K562 (cell line): ENCODE results near the gene MYOZ2. TPM values are rescaled to one million over a fixed set of nuclear protein-coding genes. Genes with fewer than 3 reads are reported as not detected.

Source experiments
- ATAC-seq: fragments of 200-7000 bp; cut with Tn5 transposase; 3 replicates; pipeline ENCODE4 v1.9.1; 2020; ENCODE audit warnings: moderate library complexity
- BruUV-seq: library from RNA; stranded (reverse); fragments of 400-500 nt; replicated peaks from 2 replicates; lab custom pipeline; 2021; lab: Mats Ljungman, UMichigan
- CTCF ChIA-PET: fragments of 300-600 bp; formaldehyde crosslinking; extraction: SDS; loops from one replicate; lab custom pipeline; 2021; ENCODE audit warnings: low intra/inter-chr PET ratio; lab: Yijun Ruan, JAX
- POLR2A ChIA-PET: fragments of 300-600, 350-650 bp; sonication (Branson Sonifier 250); formaldehyde crosslinking; extraction: SDS; loops from one replicate; lab custom pipeline; 2021; ENCODE audit warnings: antibody characterized with exemption, inconsistent platforms; lab: Yijun Ruan, JAX
- DNase-seq, 4 experiments: peaks; one replicate each; pipeline versions ENCODE4 v3.0.0 to v3.0.0-alpha.2; 2011 to 2018; ENCODE audit warnings: low spot score in 3 of 4, mixed read lengths in 3 of 4; ENCODE audit errors: extremely low read depth in 1 of 4
- FAIRE-seq: peaks from 2 replicates; lab custom pipeline; 2011; peaks lifted over from hg19 to GRCh38; lab: Jason Lieb, UNC
- H2AFZ ChIP-seq: 2 replicates; pipeline ENCODE4 v1.6.0; 2011; ENCODE audit warnings: low read depth, low read length, control low read depth, inconsistent platforms
- H3K27ac ChIP-seq: fragments of 200-600 bp; 3 replicates; pipeline ENCODE4 v1.8.0; 2011; ENCODE audit warnings: low read depth, mild to moderate bottlenecking, control low read depth, inconsistent platforms, low read length, moderate library complexity, mixed read lengths; ENCODE audit errors: extremely low read depth
- H3K27me3 ChIP-seq, 2 experiments: fragments of 300-600 bp in 1 of 2; 2 replicates in 1 of 2; 3 replicates in 1 of 2; pipeline versions ENCODE4 v1.6.0 to v1.8.0; 2011; ENCODE audit warnings: inconsistent platforms in 2 of 2, low read length in 2 of 2, mild to moderate bottlenecking in 1 of 2, mixed read lengths in 1 of 2, moderate library complexity in 1 of 2; ENCODE audit not compliant: control insufficient read depth in 2 of 2, insufficient read depth in 2 of 2
- H3K36me3 ChIP-seq: fragments of 300-600 bp; 3 replicates; pipeline ENCODE4 v1.8.0; 2011; ENCODE audit warnings: mild to moderate bottlenecking, low read length, inconsistent platforms; ENCODE audit not compliant: control insufficient read depth, insufficient read depth
- H3K4me1 ChIP-seq, 2 experiments: fragments of 200-600 bp in 1 of 2; replicated peaks in 1 of 2; 2 replicates in 1 of 2; 3 replicates in 1 of 2; pipeline versions ENCODE4 v1.5.1 to v1.8.0; 2011; ENCODE audit warnings: inconsistent platforms in 2 of 2, low read length in 2 of 2, mild to moderate bottlenecking in 1 of 2, mixed read lengths in 1 of 2, moderate library complexity in 1 of 2; ENCODE audit not compliant: control insufficient read depth in 2 of 2, insufficient read depth in 2 of 2
- H3K4me2 ChIP-seq: 2 replicates; pipeline ENCODE4 v1.6.1; 2011; ENCODE audit warnings: low read length, control low read depth, inconsistent platforms, mixed read lengths; ENCODE audit not compliant: insufficient read depth
- H3K4me3 ChIP-seq: fragments of 200-600 bp; sonication (generic), shearing (Covaris generic); 2 replicates; pipeline ENCODE4 v1.5.1; 2016; ENCODE audit warnings: control low read depth, inconsistent platforms
- H3K79me2 ChIP-seq: fragments of 200-600 bp; 3 replicates; pipeline ENCODE4 v1.8.0; 2011; ENCODE audit warnings: low read length, inconsistent platforms; ENCODE audit not compliant: control insufficient read depth, insufficient read depth
- H3K9ac ChIP-seq, 2 experiments: 2 replicates each; pipeline versions ENCODE4 v1.6.0 to v1.6.1; 2011; ENCODE audit warnings: low read depth in 2 of 2, low read length in 2 of 2, control low read depth in 1 of 2, inconsistent platforms in 1 of 2, mild to moderate bottlenecking in 1 of 2, mixed read lengths in 1 of 2; ENCODE audit not compliant: insufficient read depth in 1 of 2
- H3K9me1 ChIP-seq: one replicate; pipeline ENCODE4 v1.6.0; 2011; ENCODE audit warnings: inconsistent platforms, mild to moderate bottlenecking, low read length, moderate library complexity; ENCODE audit not compliant: control insufficient read depth, insufficient read depth
- H3K9me3 ChIP-seq: replicated peaks from 2 replicates; pipeline ENCODE4 v1.5.1; 2011; ENCODE audit warnings: low read depth, low read length, inconsistent platforms; ENCODE audit not compliant: control insufficient read depth, insufficient read depth
- H4K20me1 ChIP-seq: replicated peaks from 2 replicates; pipeline ENCODE4 v1.6.1; 2011; ENCODE audit warnings: low read length, inconsistent platforms, mixed read lengths; ENCODE audit not compliant: control insufficient read depth, insufficient read depth
- ARID1B ChIP-seq: fragments of 450-650 bp; IDR thresholded peaks from 2 replicates; pipeline ENCODE4 v1.6.1; 2016; ENCODE audit warnings: antibody characterized with exemption, mild to moderate bottlenecking, inconsistent platforms
- BRF1 ChIP-seq: IDR thresholded peaks from 3 replicates; pipeline ENCODE4 v1.6.1; 2011; ENCODE audit warnings: borderline replicate concordance, mild to moderate bottlenecking; ENCODE audit not compliant: insufficient read length; ENCODE audit errors: extremely low read depth
- ESRRA ChIP-seq: fragments of 450-650 bp; IDR thresholded peaks from 2 replicates; pipeline ENCODE4 v1.6.1; 2014; ENCODE audit warnings: low read depth, mild to moderate bottlenecking, moderate library complexity, borderline replicate concordance
- ETV1 ChIP-seq: fragments of 450-650 bp; conservative IDR thresholded peaks from 2 replicates; pipeline ENCODE4 v1.6.1; 2016; ENCODE audit warnings: missing genetic modification characterization, control low read depth, low read depth, missing compliant biosample characterization
- FOXJ2 ChIP-seq: fragments of 200-800 bp; sonication (Bioruptor generic); IDR thresholded peaks from 2 replicates; pipeline ENCODE4 v1.6.1; 2016; ENCODE audit warnings: missing genetic modification characterization, missing compliant biosample characterization
- HDAC1 ChIP-seq, 2 experiments: fragments of 450-650 bp; IDR thresholded peaks; 2 replicates each; pipeline ENCODE4 v1.6.1; 2016 to 2017; ENCODE audit warnings: inconsistent platforms in 1 of 2, mild to moderate bottlenecking in 1 of 2, moderate library complexity in 1 of 2
- LCOR ChIP-seq: sonication (generic); formaldehyde crosslinking; IDR thresholded peaks from 2 replicates; pipeline ENCODE4 v1.8.0; 2022; ENCODE audit warnings: mild to moderate bottlenecking, missing genetic modification reagents
- MEIS2 ChIP-seq: fragments of 450-650 bp; IDR thresholded peaks from 2 replicates; pipeline ENCODE4 v1.6.1; 2014; ENCODE audit warnings: mild to moderate bottlenecking; ENCODE audit not compliant: partially characterized antibody
- MYNN ChIP-seq, 2 experiments: sonication (generic); formaldehyde crosslinking in 1 of 2; IDR thresholded peaks; 2 replicates each; pipeline versions ENCODE4 v1.5.0 to v1.6.1; 2016 to 2020; ENCODE audit warnings: antibody characterized with exemption in 1 of 2, missing genetic modification reagents in 1 of 2
- NFIC ChIP-seq: fragments of 450-650 bp; IDR thresholded peaks from 2 replicates; pipeline ENCODE4 v1.6.1; 2017; ENCODE audit warnings: mild to moderate bottlenecking, inconsistent platforms
- PCBP2 ChIP-seq: fragments of 200-400 bp; formaldehyde crosslinking; IDR thresholded peaks from 2 replicates; pipeline ENCODE4 v1.6.1; 2018; ENCODE audit warnings: low read length, low read depth, mild to moderate bottlenecking, moderate library complexity; ENCODE audit not compliant: poor library complexity, severe bottlenecking
- POLR2A ChIP-seq: fragments of 450-650 bp; conservative IDR thresholded peaks from 2 replicates; pipeline ENCODE4 v1.6.1; 2016
- POLR2AphosphoS5 ChIP-seq: IDR thresholded peaks from 2 replicates; pipeline ENCODE4 v1.6.1; 2011; ENCODE audit warnings: mild to moderate bottlenecking, low read depth, low read length, moderate library complexity; ENCODE audit not compliant: control insufficient read depth, insufficient read depth
- PTBP1 ChIP-seq: fragments of 200-400 bp; formaldehyde crosslinking; IDR thresholded peaks from 2 replicates; pipeline ENCODE4 v1.6.1; 2017; ENCODE audit warnings: low read depth, low read length
- PYGO2 ChIP-seq: fragments of 450-650 bp; IDR thresholded peaks from 2 replicates; pipeline ENCODE4 v1.6.1; 2016; ENCODE audit warnings: mild to moderate bottlenecking, missing genetic modification characterization, moderate library complexity, missing compliant biosample characterization
- RCOR1 ChIP-seq, 2 experiments: IDR thresholded peaks; 2 replicates each; pipeline ENCODE4 v1.6.1; 2012; ENCODE audit warnings: low read depth in 2 of 2, low read length in 2 of 2, borderline replicate concordance in 1 of 2, improper control_type of control experiment in 1 of 2
- SMAD1 ChIP-seq: fragments of 150-350 bp; IDR thresholded peaks from 2 replicates; pipeline ENCODE4 v1.6.1; 2014; ENCODE audit warnings: low read length, low read depth; ENCODE audit not compliant: partially characterized antibody
- SMARCE1 ChIP-seq: fragments of 450-650 bp; IDR thresholded peaks from 2 replicates; pipeline ENCODE4 v1.7.1; 2016; ENCODE audit warnings: mild to moderate bottlenecking
- SP2 ChIP-seq: IDR thresholded peaks from 2 replicates; pipeline ENCODE4 v1.6.1; 2011; ENCODE audit warnings: mild to moderate bottlenecking, low read depth, low read length, moderate library complexity; ENCODE audit not compliant: poor library complexity, severe bottlenecking; ENCODE audit errors: extremely low read depth
- SRSF9 ChIP-seq: fragments of 200-400 bp; formaldehyde crosslinking; IDR thresholded peaks from 2 replicates; pipeline ENCODE4 v1.6.1; 2017; ENCODE audit warnings: low read depth, low read length, borderline replicate concordance
- XRCC5 ChIP-seq: fragments of 200-400 bp; formaldehyde crosslinking; IDR thresholded peaks from 2 replicates; pipeline ENCODE4 v1.6.1; 2017; ENCODE audit warnings: low read depth, mild to moderate bottlenecking, low read length
- ZBTB7A ChIP-seq: IDR thresholded peaks from 2 replicates; pipeline ENCODE4 v1.6.1; 2011; ENCODE audit warnings: low read depth, mild to moderate bottlenecking, low read length, moderate library complexity, borderline replicate concordance; ENCODE audit not compliant: control insufficient read depth
- ZC3H8 ChIP-seq: fragments of 450-650 bp; IDR thresholded peaks from 2 replicates; pipeline ENCODE4 v1.6.1; 2017
- ZNF511 ChIP-seq: sonication (generic); formaldehyde crosslinking; IDR thresholded peaks from 2 replicates; pipeline ENCODE4 v1.8.0; 2022; ENCODE audit warnings: mild to moderate bottlenecking, missing genetic modification reagents
- ZNF699 ChIP-seq: fragments of 250-450 bp; sonication (Bioruptor Pico); IDR thresholded peaks from 2 replicates; pipeline ENCODE4 v1.8.0; 2021; ENCODE audit warnings: mild to moderate bottlenecking, moderate library complexity; ENCODE audit not compliant: insufficient replicate concordance
- ZNF76 ChIP-seq: fragments of 250-450 bp; sonication (Bioruptor Pico); IDR thresholded peaks from 2 replicates; pipeline ENCODE4 v1.4.0; 2020; ENCODE audit warnings: mild to moderate bottlenecking, moderate library complexity, borderline replicate concordance
- WGBS: fragments of 100-300 bp; shearing (Covaris generic); methylation state at CpG from one replicate; pipeline ENCODE4 v1.1.6; 2016; ENCODE audit warnings: low coverage, mixed read lengths; ENCODE audit not compliant: insufficient coverage; ENCODE audit errors: missing lambda C conversion rate; 5-methylcytosine and 5-hydroxymethylcytosine counted together
- in situ Hi-C: fragments of 300-500 bp; cut with MboI; formaldehyde crosslinking; loops from 4 replicates; pipeline ENCODE4 v1.15.0; 2018; ENCODE audit warnings: inconsistent platforms, mixed read lengths
- intact Hi-C: fragments of 100-400 bp; cut with micrococcal nuclease; formaldehyde crosslinking; loops from 2 replicates; pipeline ENCODE4 v1.14.2; 2022
- polyA plus RNA-seq, 8 experiments: library from polyadenylated mRNA; depleted of rRNA in 4 of 8; stranded (reverse) in 5 of 8; unstranded in 3 of 8; fragments of >200 nt; fragmentation: Nextera tagmentation in 2 of 8; fragmentation: Illumina TruSeq in 1 of 8; extraction: Ambion mirVana in 2 of 8; extraction: Trizol in 1 of 8; gene quantifications; 2 replicates each; pipeline versions ENCODE4 v1.2.1 to v1.2.3, GENCODE V29; 2011 to 2014; ENCODE audit warnings: inconsistent platforms in 1 of 8, missing spikeins in 1 of 8
- total RNA-seq, 7 experiments: library from RNA; depleted of rRNA in 6 of 7; stranded (reverse); fragments of >200 nt in 6 of 7; fragmentation: Illumina TruSeq in 2 of 7; extraction: Trizol in 2 of 7; gene quantifications; 2 replicates each; pipeline versions ENCODE4 v1.2.1 to v1.2.3, GENCODE V29; 2011 to 2021; ENCODE audit warnings: low replicate concordance in 1 of 7

Gene MYOZ2
- total and polyA plus RNA-seq, 9 of the 15 experiments (the other 6 are each of a cell fraction or from before 2014, with no cell fraction given): not detected

- no peaks in the 10 kb centered on the region; a peak in 1 of 5 replicates for H3K27me3 ChIP-seq
- H3K9ac ChIP-seq: no peak overlapping the region
- in situ Hi-C loops (no loop called here), intact Hi-C loops (no loop called here)
- H3K4me3 ChIP-seq: no peak overlapping the region
- POLR2A ChIA-PET: no interaction called here
- ATAC-seq: no peak
- H3K4me2 ChIP-seq: no peak overlapping the region
- H4K20me1 ChIP-seq: no peaks in the 10 kb centered on the region
- H3K4me1 ChIP-seq: peaks cover 0 to 15% of the 10 kb centered on the region in 2 experiments; a peak in 3 of 5 replicates
- no peak for DNase-seq
- WGBS: 0% methylated on average over 1 of the region's 1 CpG
- BruUV-seq: no TSS peak
- no peak overlapping the region for H3K27ac ChIP-seq
- CTCF ChIA-PET: no interaction called here
- H2AFZ ChIP-seq: no peak overlapping the region
- no peak for FAIRE-seq
- H3K36me3 ChIP-seq: no peaks in the 10 kb centered on the region
- no peaks in the 10 kb centered on the region for H3K9me3 ChIP-seq
- H3K79me2 ChIP-seq: no peaks in the 10 kb centered on the region; the same call in 2 of the 3 replicates
- H3K9me1 ChIP-seq: no peaks in the 10 kb centered on the region
- TF ChIP-seq SMARCE1 (no peak), MEIS2 (peak; percentile 85), ZNF511 (CRISPR knock-in tag) (no peak), FOXJ2 (peak; percentile 14; the same call in 1 of the 2 replicates), ZBTB7A (no peak), ARID1B (peak; percentile 41; the same call in 1 of the 2 replicates), LCOR (CRISPR knock-in tag) (no peak), BRF1 (no peak), POLR2AphosphoS5 (no peak), XRCC5 (no peak), NFIC (no peak), PCBP2 (no peak), PTBP1 (no peak), RCOR1 (IDR thresholded peaks at IDR 0.05; ENCODE audit: borderline replicate concordance in 1 of 2, low read depth in 2 of 2, low read length in 2 of 2) (peak in 1 of 2 experiments; percentile 29; a peak in 1 of 4 replicates), POLR2A (no peak), ESRRA (no peak), SP2 (no peak), ETV1 (no peak), ZNF76 (CRISPR knock-in tag) (no peak), SMAD1 (no peak), SRSF9 (no peak), ZC3H8 (no peak), ZNF699 (CRISPR knock-in tag) (no peak), HDAC1 (IDR thresholded peaks at IDR 0.05) (no peak), PYGO2 (tag) (no peak), MYNN (IDR thresholded peaks at IDR 0.05) (peak; percentile 54; the same call in 1 of the 2 replicates), MYNN (CRISPR knock-in tag; IDR thresholded peaks at IDR 0.05) (no peak)
Measured at GRCh38 chr4:119207051-119207450, 71.4 kb downstream of the MYOZ2 start.
